Adipocyte (in vitro differentiated cells): ENCODE measurements around the gene ERBB4.
"Not testable (repeated sequence)": the region's sequence is repeated elsewhere in the genome, so short reads cannot be mapped to it uniquely, and the experiment has no call there.

Experiments used
- DNase-seq: peaks from one replicate; pipeline ENCODE4 v3.0.0-alpha.2; 2015; ENCODE audit warnings: low read depth
- H3K27me3 ChIP-seq: replicated peaks from 2 replicates; pipeline ENCODE4 v1.7.0; 2013; ENCODE audit warnings: mild to moderate bottlenecking, low read length, moderate library complexity; ENCODE audit not compliant: control insufficient read depth, insufficient read depth
- H3K36me3 ChIP-seq: 2 replicates; pipeline ENCODE4 v1.7.0; 2013; ENCODE audit warnings: low read length, mild to moderate bottlenecking, moderate library complexity; ENCODE audit not compliant: control insufficient read depth, insufficient read depth, severe bottlenecking
- H3K4me1 ChIP-seq: 2 replicates; pipeline ENCODE4 v1.7.0; 2013; ENCODE audit warnings: mild to moderate bottlenecking, low read length, moderate library complexity; ENCODE audit not compliant: control insufficient read depth, insufficient read depth
- H3K4me3 ChIP-seq: 2 replicates; pipeline ENCODE4 v1.7.0; 2013; ENCODE audit warnings: mild to moderate bottlenecking, low read length, moderate library complexity
- H3K9ac ChIP-seq: 2 replicates; pipeline ENCODE4 v1.7.0; 2013; ENCODE audit warnings: mild to moderate bottlenecking, low read length, moderate library complexity
- H3K9me3 ChIP-seq: 2 replicates; pipeline ENCODE4 v1.7.0; 2013; ENCODE audit warnings: mild to moderate bottlenecking, low read length, moderate library complexity; ENCODE audit not compliant: control insufficient read depth

The ERBB4 gene

GRCh38 chr2:212133337-212133736, 405.3 kb downstream of the ERBB4 start:
- H3K4me3 ChIP-seq = no peak overlapping the region

GRCh38 chr2:212124598-212124997, 414.0 kb downstream of the ERBB4 start:
- Histone ChIP-seq H3K27me3 (no peaks in the 10 kb centered on the region), H3K4me1 (no peaks in the 10 kb centered on the region), H3K9me3 (no peaks in the 10 kb centered on the region), H3K9ac (no peak overlapping the region), H3K36me3 (no peaks in the 10 kb centered on the region), H3K4me3 (no peak overlapping the region)
- no peak for DNase-seq

More at GRCh38 chr2:212133337-212133736, 405.3 kb downstream of the ERBB4 start:
- no peak for DNase-seq
- no peak overlapping the region for H3K9ac ChIP-seq
- H3K36me3 ChIP-seq = no peaks in the 10 kb centered on the region
- no peaks in the 10 kb centered on the region for H3K4me1 ChIP-seq
- H3K9me3 ChIP-seq = no peaks in the 10 kb centered on the region
- H3K27me3 ChIP-seq = no peaks in the 10 kb centered on the region

GRCh38 chr2:212119591-212119990, 419.0 kb downstream of the ERBB4 start:
- no peak for DNase-seq
- H3K4me1 ChIP-seq = no peaks in the 10 kb centered on the region

GRCh38 chr2:212117926-212118325, 420.7 kb downstream of the ERBB4 start:
- no peak overlapping the region for H3K4me3 ChIP-seq
- H3K27me3 ChIP-seq = no peaks in the 10 kb centered on the region
- H3K9ac ChIP-seq = no peak overlapping the region
- H3K36me3 ChIP-seq = no peaks in the 10 kb centered on the region
- no peaks in the 10 kb centered on the region for H3K4me1 ChIP-seq
- no peaks in the 10 kb centered on the region for H3K9me3 ChIP-seq
- no peak for DNase-seq

More at GRCh38 chr2:212119591-212119990, 419.0 kb downstream of the ERBB4 start:
- Histone ChIP-seq H3K36me3 (no peaks in the 10 kb centered on the region), H3K9me3 (no peaks in the 10 kb centered on the region), H3K4me3 (no peak overlapping the region), H3K27me3 (no peaks in the 10 kb centered on the region), H3K9ac (no peak overlapping the region)

DNA sequence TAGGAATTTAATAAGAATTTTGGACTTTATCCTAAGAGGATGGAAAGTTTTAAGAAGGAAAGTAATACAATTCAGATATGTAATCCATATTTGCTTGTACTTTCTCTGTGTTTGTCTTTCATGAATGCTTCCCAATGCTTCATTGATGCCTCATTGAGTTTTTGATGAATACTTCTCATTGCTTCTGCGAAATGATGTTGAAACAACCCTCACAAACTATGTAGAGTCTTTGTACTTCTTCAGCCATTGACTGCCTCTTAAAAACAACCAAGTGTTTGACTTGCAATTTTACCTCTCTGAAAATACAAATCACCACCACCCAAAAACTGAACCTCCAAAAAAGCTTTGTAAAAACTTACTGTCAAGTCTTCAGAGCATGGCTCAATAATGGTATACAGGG, 424.1 kb downstream of the ERBB4 start:
- no peaks in the 10 kb centered on the region for H3K4me1 ChIP-seq

GRCh38 chr2:212112401-212112800, 426.2 kb downstream of the ERBB4 start:
- no peak overlapping the region for H3K9ac ChIP-seq
- no peaks in the 10 kb centered on the region for H3K4me1 ChIP-seq
- H3K27me3 ChIP-seq = no peaks in the 10 kb centered on the region
- no peaks in the 10 kb centered on the region for H3K9me3 ChIP-seq
- no peak overlapping the region for H3K4me3 ChIP-seq
- H3K36me3 ChIP-seq = no peaks in the 10 kb centered on the region
- no peak for DNase-seq

More for the DNA sequence above, 424.1 kb downstream of the ERBB4 start:
- Histone ChIP-seq H3K27me3 (no peaks in the 10 kb centered on the region), H3K4me3 (no peak overlapping the region), H3K9me3 (no peaks in the 10 kb centered on the region), H3K9ac (no peak overlapping the region), H3K36me3 (no peaks in the 10 kb centered on the region)
- DNase-seq = peak; percentile 10

DNA sequence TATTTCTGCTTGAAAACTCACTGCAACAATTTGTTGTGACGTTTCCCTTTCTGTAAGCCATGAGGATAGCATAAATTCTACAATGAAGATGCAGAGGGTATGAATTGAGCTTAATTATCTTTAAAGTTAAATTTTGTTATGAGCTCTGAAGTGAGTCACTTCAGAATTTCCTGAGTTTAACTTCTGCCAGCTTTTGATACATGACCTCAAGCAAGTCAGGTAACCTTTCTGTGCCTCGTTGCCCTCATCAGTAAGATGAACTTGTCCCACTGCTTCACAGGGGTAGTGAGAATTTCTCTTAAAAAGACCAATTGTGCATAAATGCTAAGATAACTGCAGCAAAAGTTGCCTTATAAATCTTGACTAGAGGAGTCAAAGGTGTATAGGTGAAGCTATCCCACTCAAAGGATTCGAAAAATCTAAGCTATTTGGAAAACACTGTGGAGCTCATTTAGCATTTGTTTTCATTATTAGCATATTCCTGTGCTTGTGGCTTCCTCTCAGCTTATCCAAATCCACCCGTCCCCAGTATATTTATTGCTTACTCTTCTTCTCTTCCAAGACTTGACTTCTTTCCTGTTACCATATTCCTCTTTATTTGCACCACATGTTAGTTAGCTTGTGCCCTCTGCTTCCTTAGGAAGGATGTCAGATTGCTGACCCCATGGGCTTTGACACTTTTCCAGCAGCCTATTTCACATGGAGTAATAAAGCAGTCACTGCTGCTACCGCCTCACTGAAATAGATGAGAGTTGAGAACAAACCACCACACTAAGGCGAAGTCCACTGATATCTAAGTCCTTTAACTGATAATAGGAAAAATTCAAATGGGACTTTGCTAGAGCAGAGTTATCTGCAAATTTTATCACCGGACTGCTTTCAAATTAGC, 428.6 kb downstream of the ERBB4 start:
- DNase-seq = no peak
- H3K27me3 ChIP-seq = no peaks in the 10 kb centered on the region
- H3K4me3 ChIP-seq = no peak overlapping the region
- H3K9me3 ChIP-seq = no peaks in the 10 kb centered on the region
- no peaks in the 10 kb centered on the region for H3K36me3 ChIP-seq
- no peaks in the 10 kb centered on the region for H3K4me1 ChIP-seq
- H3K9ac ChIP-seq = no peak overlapping the region

DNA sequence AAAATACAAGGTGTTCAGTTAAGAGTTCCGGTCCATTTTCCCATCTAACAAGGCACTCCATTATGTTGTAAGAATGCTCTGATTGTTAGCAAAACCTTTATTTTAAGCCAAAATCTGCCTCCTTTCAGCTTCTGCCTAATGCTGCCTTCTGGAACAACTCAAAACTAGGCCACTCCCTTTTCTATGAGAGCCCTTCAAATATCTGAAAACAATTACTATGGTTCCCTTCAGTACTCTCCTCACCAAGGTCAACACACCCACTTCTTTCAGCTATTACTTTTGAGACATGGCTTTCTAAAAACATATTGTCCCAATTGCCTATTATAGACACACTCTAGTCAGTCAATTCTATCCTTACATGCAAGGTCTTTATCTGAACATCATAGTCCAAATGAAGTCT, 429.4 kb downstream of the ERBB4 start:
- Histone ChIP-seq H3K9ac (no peak overlapping the region), H3K36me3 (no peaks in the 10 kb centered on the region), H3K27me3 (no peaks in the 10 kb centered on the region), H3K9me3 (no peaks in the 10 kb centered on the region), H3K4me1 (no peaks in the 10 kb centered on the region), H3K4me3 (no peak overlapping the region)
- peak; percentile 9 for DNase-seq

GRCh38 chr2:212107989-212108388, 430.6 kb downstream of the ERBB4 start:
- no peak overlapping the region for H3K9ac ChIP-seq
- no peaks in the 10 kb centered on the region for H3K27me3 ChIP-seq
- DNase-seq = no peak
- no peaks in the 10 kb centered on the region for H3K36me3 ChIP-seq
- H3K4me1 ChIP-seq = no peaks in the 10 kb centered on the region
- H3K4me3 ChIP-seq = no peak overlapping the region
- H3K9me3 ChIP-seq = no peaks in the 10 kb centered on the region

DNA sequence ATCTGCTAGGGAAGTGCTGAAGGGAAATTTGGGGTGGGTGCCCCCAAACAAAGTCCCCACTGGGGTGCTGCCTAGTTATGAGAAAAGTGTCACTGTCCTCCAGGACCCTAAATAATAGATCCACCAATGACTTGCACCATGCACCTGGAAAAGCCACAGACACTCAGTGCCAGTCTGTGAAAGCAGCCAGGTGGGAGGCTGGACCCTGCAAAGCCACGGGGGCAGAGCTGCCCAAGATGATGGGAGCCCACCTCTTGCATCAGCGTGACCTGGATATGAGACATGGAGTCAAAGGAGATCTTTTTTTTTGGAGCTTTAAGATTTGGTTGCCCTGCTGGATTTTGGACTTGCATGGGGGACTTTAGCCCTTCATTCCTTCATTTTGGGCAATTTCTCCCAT, 431.6 kb downstream of the ERBB4 start:
- H3K4me3 ChIP-seq = no peak overlapping the region
- DNase-seq = no peak

GRCh38 chr2:212106536-212106935, 432.1 kb downstream of the ERBB4 start:
- DNase-seq, H3K9ac ChIP-seq, H3K27me3 ChIP-seq, H3K36me3 ChIP-seq, H3K9me3 ChIP-seq, H3K4me1 ChIP-seq, H3K4me3 ChIP-seq: not testable (repeated sequence)

More for the DNA sequence above, 431.6 kb downstream of the ERBB4 start:
- Histone ChIP-seq H3K9me3 (no peaks in the 10 kb centered on the region), H3K9ac (no peak overlapping the region), H3K4me1 (no peaks in the 10 kb centered on the region), H3K27me3 (no peaks in the 10 kb centered on the region), H3K36me3 (no peaks in the 10 kb centered on the region)
